ENCODE results near the gene SMARCD3. TPM values are rescaled to one million over a fixed set of nuclear protein-coding genes. Genes with fewer than 3 reads are reported as not detected.
A peak's percentile ranks its signal among the peaks of the same experiment; 100 is the strongest.

Gene SMARCD3
- total RNA-seq, 1 donor from 2014 or later = 50.7 TPM

GRCh38 chr7:151261529-151261928 is 13.0 kb upstream of the SMARCD3 start:
- no peak for TF ChIP-seq CTCF (conservative IDR thresholded peaks at IDR 0.05)
- Mint-ChIP-seq H3K4me1 (no peaks in the 10 kb centered on the region), H3K9me3 (no peaks in the 10 kb centered on the region), H3K27me3 (ENCODE audit: low read depth) (peaks cover 9% of the 10 kb centered on the region), H3K36me3 (ENCODE audit: low read depth) (no peaks in the 10 kb centered on the region), H3K27ac (ENCODE audit: unreplicated experiment) (no peak overlapping the region), H3K4me3 (no peak overlapping the region)
- no peak for DNase-seq (ENCODE audit: low read depth, low spot score)

- Mint-ChIP-seq H3K27ac (ENCODE audit: unreplicated experiment) (no peak overlapping the region), H3K9me3 (no peaks in the 10 kb centered on the region), H3K4me1 (no peaks in the 10 kb centered on the region), H3K36me3 (ENCODE audit: low read depth) (no peaks in the 10 kb centered on the region), H3K4me3 (no peak overlapping the region), H3K27me3 (ENCODE audit: low read depth) (peaks cover 12% of the 10 kb centered on the region)
- no peak for TF ChIP-seq CTCF (conservative IDR thresholded peaks at IDR 0.05)
- no peak for DNase-seq (ENCODE audit: low read depth, low spot score)
Measured at GRCh38 chr7:151260883-151261282, 12.4 kb upstream of the SMARCD3 start.

- peaks cover 14% of the 10 kb centered on the region for H3K27me3 Mint-ChIP-seq (ENCODE audit: low read depth)
- no peak overlapping the region for H3K27ac Mint-ChIP-seq (ENCODE audit: unreplicated experiment)
- no peaks in the 10 kb centered on the region for H3K9me3 Mint-ChIP-seq
- peaks cover 3% of the 10 kb centered on the region for H3K4me1 Mint-ChIP-seq
- DNase-seq (ENCODE audit: low read depth, low spot score) = no peak
- H3K4me3 Mint-ChIP-seq = no peak overlapping the region
- no peaks in the 10 kb centered on the region for H3K36me3 Mint-ChIP-seq (ENCODE audit: low read depth)
- no peak for TF ChIP-seq CTCF (conservative IDR thresholded peaks at IDR 0.05)
Measured at GRCh38 chr7:151260471-151260870, 12.0 kb upstream of the SMARCD3 start.

GRCh38 chr7:151257990-151258389 is 9.5 kb upstream of the SMARCD3 start:
- Mint-ChIP-seq H3K27me3 (ENCODE audit: low read depth) (peaks cover 15% of the 10 kb centered on the region), H3K27ac (ENCODE audit: unreplicated experiment) (peak overlapping the region; percentile 62)

GRCh38 chr7:151256410-151257045 is 8.0 kb upstream of the SMARCD3 start:
- no peak for DNase-seq (ENCODE audit: low read depth, low spot score)
- Mint-ChIP-seq H3K4me3 (peak overlapping the region; percentile 12), H3K27me3 (ENCODE audit: low read depth) (peaks cover 15% of the 10 kb centered on the region), H3K9me3 (no peaks in the 10 kb centered on the region), H3K27ac (ENCODE audit: unreplicated experiment) (no peak overlapping the region), H3K36me3 (ENCODE audit: low read depth) (no peaks in the 10 kb centered on the region), H3K4me1 (peaks cover 26% of the 10 kb centered on the region)
- no peak for TF ChIP-seq CTCF (conservative IDR thresholded peaks at IDR 0.05)

More at GRCh38 chr7:151257990-151258389, 9.5 kb upstream of the SMARCD3 start:
- H3K36me3 Mint-ChIP-seq (ENCODE audit: low read depth) = no peaks in the 10 kb centered on the region
- H3K4me1 Mint-ChIP-seq = peaks cover 15% of the 10 kb centered on the region
- no peak for DNase-seq (ENCODE audit: low read depth, low spot score)
- H3K9me3 Mint-ChIP-seq = no peaks in the 10 kb centered on the region
- H3K4me3 Mint-ChIP-seq = no peak overlapping the region
- TF ChIP-seq CTCF (conservative IDR thresholded peaks at IDR 0.05) = no peak
